ENCODE data around the gene RCCD1.
"Not testable (repeated sequence)": the region's sequence is repeated elsewhere in the genome, so short reads cannot be mapped to it uniquely, and the experiment has no call there.

Gene RCCD1

DNA sequence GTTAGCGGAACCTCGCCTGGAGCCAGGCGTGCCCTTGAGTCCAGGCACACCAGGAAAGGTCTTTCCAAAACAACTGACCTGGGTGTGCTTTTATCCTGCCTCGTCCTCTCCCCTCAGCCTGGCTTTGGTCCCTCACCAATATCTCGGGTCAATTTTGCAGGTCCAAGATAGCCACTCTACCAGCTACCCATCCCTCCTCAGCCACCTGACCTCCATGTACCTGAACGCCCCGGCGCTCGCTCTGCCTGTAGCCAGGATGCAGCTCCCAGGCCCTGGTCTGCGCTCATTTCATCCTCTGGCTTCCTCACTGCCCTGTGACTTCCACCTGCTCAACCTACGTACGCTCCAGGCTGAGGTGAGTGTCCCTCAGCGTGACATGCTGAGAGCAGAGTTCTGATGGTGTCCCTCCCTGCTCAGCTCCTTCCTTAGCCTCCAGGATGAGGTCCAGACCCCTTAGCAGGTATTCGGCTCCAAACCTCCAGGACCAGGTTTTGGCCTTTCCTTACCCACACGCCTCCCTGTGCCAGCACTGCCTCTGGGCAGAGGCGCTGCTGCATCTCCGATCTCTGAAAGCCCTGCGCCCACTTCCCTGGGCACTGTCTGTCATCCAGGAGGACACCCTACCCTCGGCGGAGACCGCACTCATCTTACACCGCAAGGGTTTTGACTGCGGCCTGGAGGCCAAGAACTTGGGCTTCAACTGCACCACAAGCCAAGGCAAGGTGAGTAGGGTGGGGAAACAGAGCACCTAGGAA lies 36.5 kb upstream of the RCCD1 start:
- in situ Hi-C loops (cut with MboI; ENCODE audit: low sequenced_read_pairs) = no loop called here

DNA sequence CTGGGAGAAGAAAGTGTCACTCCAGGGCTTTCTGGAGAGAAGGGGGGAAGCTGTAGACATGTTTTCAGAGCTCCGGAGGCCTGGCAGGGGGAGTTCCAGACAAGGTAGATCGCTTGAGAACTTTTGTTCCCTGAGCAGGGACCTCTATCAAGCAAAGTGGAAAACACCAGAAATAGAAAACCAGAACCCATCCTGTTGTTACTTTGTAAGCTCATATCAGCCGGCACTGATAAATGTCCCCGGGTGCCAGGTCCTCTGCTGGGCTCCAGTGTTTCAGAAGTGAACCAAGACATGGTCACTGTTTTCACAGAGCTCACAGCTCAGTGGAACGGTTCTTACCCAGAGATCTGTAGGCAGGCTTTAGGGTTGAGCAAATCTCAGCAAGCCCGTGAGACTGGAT lies 35.8 kb upstream of the RCCD1 start:
- in situ Hi-C loops (cut with MboI; ENCODE audit: low sequenced_read_pairs) = no loop called here

DNA sequence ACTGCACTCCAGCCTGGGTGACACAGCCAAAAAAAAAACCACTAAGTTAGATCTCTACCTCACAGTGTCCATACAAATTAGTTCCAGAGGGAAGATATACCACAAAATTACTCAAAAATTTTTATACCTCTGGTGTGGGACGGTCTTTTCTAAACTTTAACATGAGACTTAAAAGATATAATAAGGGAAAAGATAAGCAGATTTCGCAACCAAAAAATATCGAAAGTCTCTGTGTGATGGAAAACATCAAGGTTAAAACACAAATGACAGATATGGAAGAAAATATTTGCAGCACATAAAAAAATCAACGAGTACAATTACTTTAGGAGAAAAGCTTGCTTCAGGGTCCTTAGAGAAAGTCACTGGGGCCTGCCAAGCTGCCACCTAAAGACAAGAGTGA lies 32.8 kb upstream of the RCCD1 start:
- in situ Hi-C loops (cut with MboI; ENCODE audit: low sequenced_read_pairs) = no loop called here

DNA sequence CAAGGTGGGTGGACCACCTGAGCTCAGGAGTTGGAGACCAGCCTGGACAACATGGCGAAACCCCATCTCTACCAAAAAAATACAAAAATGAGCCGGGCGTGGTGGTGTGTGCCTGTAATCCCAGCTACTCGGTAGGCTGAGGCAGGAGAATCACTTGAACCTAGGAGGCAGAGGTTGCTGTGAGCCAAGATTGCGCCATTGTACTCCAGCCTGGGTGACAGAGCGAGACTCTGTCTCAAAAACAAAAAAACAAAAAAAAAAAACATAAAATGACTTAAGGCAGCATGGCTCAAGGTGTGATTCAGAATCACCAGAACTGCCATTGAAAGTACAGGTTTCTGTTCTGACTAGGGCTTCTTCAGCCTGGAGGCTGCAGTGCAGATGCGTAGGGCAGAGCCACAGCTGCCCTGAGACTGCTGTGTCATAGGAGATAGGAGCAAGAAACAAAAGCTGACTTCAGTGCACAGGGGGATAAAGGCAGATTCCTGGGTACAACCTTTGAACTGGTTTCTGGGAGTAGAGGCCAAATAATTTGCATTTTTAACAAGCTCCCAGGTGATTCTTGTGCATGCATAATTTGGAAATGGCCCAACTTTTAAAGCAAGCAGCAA lies 31.9 kb upstream of the RCCD1 start:
- in situ Hi-C loops (cut with MboI; ENCODE audit: low sequenced_read_pairs) = not testable (repeated sequence)

DNA sequence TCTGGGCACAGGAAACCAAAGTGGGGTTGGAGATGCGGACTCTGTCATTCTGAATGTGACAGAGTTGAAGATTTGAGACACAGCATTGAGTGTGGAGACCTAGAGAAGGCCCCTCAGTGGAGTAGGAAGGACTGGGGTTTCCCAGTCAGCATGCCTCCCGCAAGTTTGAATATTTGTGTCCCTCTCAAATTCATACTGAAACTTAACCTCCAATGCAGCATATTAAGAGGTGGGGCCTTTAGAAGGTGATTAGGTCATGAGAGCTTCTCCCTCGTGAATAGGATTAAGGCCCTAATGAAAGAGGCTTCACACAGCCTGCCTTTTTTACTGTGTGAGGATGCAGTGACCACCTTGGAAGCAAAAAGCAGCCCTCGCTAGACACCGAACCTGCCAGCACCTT lies 30.3 kb upstream of the RCCD1 start:
- in situ Hi-C loops (cut with MboI; ENCODE audit: low sequenced_read_pairs) = no loop called here

DNA sequence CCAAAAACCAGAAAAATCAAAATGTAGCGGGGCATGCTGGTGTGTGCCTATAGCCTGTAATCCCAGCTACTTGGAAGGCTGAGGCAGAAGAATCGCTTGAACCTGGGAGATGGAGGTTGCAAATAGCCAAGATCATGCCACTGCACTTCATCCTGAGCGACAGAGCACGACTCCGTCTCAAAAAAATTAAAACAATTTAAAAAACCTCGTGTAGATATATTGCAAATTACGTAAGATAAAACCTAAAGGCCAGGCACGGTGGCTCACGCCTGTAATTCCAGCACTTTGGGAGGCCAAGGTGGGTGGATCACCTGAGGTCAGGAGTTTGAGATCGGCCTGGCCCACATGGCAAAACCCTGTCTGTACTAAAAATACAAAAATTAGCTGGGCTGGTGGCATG lies 27.9 kb upstream of the RCCD1 start:
- in situ Hi-C loops (cut with MboI; ENCODE audit: low sequenced_read_pairs) = not testable (repeated sequence)

DNA sequence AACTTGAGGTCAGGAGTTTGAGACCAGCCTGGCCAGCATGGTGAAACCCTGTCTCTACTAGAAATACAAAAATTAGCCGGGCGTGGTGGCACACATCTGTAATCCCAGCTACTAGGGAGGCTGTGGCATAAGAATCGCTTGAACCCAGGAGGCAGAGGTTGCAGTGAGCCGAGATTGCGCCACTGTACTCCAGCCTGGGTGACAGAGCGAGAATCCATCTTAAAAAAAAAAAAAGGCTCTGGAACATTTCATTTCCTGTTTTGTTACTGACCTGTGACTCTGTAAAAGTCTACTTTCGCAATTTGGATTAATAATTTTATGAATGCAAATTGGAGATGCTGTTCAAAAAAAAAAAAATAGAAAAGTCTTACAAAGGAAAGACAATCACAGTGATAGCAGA lies 26.6 kb upstream of the RCCD1 start:
- in situ Hi-C loops (cut with MboI; ENCODE audit: low sequenced_read_pairs) = not testable (repeated sequence)

DNA sequence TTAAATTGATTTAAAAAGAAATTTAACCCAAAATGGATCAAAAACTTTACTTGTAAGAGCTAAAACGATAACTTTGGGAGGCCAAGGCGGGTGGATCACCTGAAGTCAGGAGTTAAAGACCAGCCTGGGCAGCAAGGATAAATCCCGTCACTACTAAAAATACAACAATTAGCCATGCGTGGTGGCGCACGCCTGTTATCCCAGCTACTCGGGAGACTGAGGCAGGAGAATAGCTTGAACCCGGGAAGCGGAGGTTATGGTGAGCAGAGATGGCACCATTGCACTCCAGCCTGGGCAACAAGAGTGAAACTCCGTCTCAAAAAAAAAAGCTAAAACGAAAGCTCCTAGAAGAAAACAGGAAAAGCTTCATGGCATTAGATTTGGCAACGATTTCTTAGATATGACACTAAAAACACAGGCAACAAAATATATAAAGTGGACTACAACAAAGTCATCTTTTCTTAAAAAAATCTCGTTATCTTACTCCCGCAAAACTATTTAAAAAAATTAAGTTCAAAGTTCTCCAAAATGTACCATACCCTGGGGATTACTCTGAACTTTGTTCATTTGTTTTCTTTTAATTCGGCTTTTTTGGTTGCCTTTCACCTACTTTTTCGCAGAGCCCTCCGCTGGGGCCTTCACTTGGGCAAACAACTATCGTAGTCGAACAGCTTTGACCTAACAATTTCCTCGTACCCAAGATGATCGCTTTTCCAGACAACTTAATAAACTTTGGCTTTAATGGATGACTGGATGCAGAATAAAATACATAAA lies 25.3 kb upstream of the RCCD1 start:
- in situ Hi-C loops (cut with MboI; ENCODE audit: low sequenced_read_pairs) = no loop called here

DNA sequence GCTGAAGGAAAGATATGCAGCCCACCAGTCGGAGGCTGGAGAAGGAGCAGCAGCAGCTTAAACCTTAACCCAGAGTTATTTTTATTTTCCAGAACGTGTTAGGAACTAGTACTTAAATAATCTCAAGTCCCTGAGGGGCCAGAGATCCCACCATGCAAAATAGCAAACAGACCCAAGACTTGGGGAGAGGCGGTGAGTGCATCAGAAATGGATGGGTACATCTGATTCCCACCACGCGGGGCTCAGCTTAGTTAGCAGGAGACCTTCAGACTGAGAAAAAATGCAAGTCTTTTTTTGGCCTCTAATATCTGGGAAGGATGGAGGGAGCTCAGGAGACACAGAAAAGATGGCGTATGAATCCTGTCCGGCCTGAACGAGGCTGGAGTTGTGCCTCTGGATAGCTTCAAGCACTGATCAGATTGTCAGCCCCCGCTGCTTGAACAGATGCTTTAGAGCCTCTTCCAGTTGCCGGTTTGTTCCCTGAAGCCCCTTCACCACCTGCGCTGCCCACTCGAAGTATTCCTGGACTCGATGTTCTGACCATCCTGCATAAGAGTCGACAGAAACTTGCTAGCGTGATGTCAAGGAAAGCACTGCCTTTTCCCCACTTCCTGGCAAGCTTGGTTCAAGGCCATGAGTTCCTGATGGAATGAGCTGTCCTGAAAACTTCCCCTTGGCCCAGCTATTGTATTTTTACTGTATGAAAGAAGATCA lies 23.7 kb upstream of the RCCD1 start:
- in situ Hi-C loops (cut with MboI; ENCODE audit: low sequenced_read_pairs) = no loop called here

DNA sequence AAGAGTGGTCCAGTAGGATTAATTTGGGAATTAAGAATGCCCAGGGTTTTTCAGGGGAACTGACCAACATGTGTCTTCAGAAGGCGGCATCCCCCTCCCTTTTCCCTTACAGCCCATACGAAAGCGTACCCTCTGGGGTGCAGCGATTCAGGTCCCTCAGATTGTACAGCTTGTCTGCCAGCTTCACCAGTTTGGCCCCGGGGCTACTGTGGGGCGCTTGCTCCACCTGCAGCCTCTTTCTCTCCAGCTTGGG lies 23.2 kb upstream of the RCCD1 start:
- in situ Hi-C loops (cut with MboI; ENCODE audit: low sequenced_read_pairs) = no loop called here

DNA sequence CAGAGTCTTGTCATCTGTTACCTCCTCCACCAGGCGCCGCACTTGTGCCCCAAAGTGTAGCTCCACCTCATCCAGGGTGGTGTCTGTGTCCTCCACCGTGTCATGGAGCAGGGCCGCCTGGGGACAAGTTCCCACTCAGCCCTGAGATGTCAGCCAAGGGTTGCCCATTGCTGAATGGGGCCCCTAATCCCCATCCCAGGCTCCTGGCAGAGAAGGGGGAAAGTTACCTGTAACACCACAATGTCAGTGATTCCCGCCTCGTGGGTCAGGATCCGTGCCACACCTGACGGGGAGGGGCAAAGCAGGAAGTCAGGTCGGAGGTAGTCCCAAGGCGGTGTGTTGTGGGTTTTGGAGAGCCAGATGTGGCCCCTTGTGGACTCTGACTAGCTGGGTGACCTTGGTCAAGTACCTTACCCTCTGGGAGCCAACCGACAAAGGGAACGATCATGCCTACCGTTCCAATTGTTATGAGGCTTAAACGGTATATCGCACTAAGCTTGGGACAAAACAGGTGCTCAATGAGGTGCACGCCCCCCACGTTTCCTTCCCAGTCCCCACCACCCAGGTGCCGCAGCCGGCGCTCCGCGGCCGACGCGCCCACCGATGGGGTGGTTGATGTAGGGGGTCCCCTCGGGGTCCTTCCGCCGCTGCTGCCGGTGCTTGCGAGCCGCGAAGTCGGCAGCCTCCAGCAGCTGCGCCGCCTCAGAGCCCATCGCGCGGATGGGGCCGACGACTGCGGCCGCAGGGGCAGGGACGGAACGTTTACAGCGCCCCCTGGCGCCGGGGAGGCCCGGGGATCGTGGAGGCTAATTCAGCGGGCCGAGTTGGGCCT lies 22.6 kb upstream of the RCCD1 start, which contains the start of gene HDDC3:
Gene HDDC3, minus strand, starts transcription at position 722 of the 832 bp plus-strand sequence. Its CDS starts 9 bp downstream, at position 713.
- in situ Hi-C loops (cut with MboI; ENCODE audit: low sequenced_read_pairs) = no loop called here

DNA sequence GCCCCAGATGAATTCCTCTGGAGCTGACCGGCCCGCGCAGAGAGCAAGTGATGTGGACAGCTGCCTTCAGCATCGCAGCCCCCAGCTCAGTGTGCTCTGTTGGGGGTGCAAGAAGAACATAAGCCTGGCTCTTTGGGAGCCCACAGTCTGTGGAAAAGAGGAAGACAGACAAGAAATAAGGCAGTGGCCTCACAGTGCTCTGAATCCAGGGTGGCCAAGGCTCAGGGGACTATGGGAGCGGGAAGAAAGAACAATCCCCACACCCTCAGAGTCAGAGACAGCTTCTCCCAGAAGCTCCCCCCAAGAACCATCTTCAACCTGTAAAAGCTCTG lies 22.1 kb upstream of the RCCD1 start:
- in situ Hi-C loops (cut with MboI; ENCODE audit: low sequenced_read_pairs) = no loop called here

DNA sequence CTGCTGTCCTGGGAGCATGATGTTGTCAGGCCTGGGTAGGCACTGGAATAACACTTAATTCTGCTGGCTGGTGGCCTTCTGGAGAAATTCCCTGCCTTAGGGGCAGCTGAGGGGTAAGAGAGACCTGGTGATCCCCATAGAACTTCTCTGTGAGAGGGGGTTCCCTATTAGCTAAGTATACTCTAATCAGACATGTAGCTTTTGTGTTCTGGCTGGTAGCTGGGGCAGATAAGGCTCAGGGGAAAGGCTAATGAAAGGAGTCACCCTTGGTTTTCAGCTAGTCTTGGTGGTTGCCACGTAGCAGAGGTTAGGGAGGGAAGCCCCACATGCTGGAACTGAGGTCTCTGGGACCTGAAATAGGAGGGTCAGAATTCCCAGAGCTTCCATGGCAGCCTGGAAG lies 21.4 kb upstream of the RCCD1 start:
- in situ Hi-C loops (cut with MboI; ENCODE audit: low sequenced_read_pairs) = no loop called here

DNA sequence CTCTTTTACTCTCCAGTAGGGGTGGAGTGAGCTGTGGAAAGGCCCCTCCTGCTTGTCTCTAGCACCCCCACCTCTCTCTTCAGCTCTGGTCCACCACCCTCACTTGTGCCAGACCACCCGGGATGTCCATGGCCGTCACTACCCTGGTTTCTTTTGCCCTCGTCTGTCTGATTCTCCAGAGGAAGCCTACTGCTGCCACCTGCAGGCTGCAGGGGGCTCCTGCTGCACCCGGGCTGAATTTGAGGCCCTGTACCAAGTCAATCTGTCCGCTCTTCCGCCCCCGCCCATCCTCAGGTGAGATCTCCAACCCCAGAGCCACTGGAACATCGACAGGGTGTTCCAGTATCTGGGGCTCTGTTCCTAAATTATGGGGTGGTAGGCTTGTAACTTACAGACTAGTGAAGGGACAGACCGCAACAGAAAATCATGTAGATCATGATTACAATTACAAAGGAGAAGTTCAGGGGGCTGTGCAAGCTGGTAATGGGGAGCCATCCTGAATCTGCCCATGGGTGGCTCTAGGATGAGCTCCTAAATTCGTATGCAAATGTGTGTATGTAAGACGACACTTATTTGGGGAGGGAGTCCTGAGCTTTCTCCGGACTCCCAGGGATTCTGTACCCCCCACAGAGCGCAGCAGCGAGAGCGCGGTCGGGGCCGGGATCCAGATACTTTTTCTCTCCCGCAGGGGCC lies 20.3 kb upstream of the RCCD1 start:
- in situ Hi-C loops (cut with MboI; ENCODE audit: low sequenced_read_pairs) = no loop called here

DNA sequence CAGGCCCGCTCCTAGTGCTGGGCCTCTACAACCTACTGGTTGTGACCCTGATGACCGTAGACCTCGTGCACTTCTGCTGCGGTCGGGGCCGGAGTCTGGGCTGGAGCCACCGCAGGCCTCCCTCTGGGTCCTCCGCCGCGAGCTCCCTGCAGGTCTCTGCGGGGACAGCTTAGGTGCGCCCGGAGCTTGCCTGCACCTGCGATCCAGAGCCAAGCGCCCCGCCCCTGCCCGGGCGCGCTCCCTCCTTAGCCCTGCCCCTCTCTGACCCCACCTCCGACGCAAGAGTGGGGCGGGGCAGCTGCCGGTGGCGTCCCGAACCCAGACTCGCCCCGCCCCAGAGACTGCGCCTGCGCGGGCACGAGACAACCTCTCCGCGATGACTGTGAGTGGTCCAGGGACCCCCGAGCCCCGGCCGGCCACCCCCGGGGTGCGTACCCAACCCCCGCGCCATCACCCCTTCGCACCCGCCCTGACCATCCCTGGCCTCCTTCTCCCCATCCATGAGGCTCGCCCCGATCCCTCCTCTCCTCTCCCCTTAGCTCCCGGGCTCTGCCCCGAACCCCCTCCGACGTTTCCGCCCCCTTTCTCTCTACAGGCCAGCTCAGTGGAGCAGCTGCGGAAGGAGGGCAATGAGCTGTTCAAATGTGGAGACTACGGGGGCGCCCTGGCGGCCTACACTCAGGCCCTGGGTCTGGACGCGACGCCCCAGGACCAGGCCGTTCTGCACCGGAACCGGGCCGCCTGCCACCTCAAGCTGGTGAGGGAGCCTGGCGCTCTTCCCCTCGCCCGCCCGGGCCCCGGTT lies 19.5 kb upstream of the RCCD1 start, which contains the start of gene UNC45A:
Gene UNC45A, plus strand, starts transcription at position 337 of the 803 bp plus-strand sequence. Its CDS starts 40 bp downstream, at position 377.
- in situ Hi-C loops (cut with MboI; ENCODE audit: low sequenced_read_pairs) = no loop called here

DNA sequence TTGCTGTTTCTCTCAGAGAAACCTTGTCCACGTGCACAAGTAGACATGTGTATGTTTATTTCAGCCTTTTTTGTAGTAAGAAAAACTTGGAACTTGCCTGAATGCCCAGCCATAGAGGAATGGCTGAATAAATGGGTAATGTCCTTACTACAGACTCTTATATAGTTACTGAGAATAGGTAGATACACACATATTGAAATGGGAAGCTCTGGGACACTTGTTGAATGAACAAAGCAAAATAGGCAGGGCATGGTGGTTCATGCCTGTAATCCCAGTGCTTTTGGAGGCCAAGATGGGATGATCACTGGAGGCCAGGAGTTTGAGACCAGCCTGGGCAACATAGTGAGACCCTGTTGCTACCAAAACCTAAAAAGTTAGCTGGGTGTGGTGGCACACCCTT lies 17.9 kb upstream of the RCCD1 start:
- in situ Hi-C loops (cut with MboI; ENCODE audit: low sequenced_read_pairs) = no loop called here

DNA sequence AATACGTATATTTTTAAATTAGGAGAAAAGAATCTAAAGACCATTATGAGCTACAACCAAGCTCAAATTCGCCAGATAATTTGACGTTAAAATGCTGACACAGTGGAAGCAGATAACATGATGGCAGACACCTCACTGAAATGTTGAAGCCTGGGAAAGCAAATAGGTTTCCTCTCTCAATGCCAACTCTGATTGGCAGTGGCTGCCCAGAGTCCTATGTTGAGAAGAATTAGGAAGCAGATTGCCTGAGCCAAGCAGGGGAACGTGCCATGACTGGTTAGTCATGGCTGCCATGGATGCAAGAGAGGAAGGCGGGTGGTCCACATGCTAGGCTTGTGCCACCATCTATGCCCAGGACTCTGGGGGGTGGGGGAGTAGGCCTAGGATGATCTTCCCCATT lies 16.4 kb upstream of the RCCD1 start:
- in situ Hi-C loops (cut with MboI; ENCODE audit: low sequenced_read_pairs) = no loop called here

DNA sequence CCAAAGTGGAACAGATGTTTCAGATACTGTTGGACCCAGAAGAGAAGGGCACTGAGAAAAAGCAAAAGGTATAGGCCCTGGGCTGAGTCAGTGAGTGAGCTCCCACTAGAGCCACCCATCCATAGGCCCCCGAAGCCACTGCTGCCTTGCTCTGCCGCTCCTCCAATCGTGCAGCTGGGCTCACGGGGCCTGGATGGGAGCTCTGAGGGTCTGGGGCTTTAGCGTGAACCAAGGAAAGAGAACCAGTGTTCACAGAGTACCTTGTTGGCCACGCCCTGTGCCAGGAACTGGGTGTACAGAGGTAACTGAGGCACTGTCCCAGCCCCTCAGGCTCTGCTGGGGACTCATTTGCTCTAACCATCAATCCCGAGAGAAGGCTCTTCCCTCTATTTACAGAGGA lies 14.9 kb upstream of the RCCD1 start:
- in situ Hi-C loops (cut with MboI; ENCODE audit: low sequenced_read_pairs) = no loop called here

DNA sequence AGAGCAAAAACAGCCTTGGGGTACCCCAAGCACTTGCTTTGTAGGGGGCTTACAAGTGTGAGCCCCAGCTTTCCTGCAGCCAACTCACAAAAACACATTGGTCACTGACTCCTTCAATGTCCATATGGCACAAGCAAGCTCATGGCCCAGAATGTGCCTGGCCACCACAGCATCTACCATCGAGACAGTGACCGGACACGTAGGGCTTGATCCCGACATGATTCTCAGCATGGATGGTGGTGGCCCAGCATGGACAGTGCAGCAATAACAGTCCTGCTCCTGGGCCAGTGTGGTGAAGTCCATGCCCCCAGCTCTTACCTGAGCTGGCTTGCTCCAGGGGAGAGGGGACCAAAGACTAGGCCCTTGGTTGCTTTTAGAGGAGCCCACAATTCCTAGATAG lies 13.6 kb upstream of the RCCD1 start:
- in situ Hi-C loops (cut with MboI; ENCODE audit: low sequenced_read_pairs) = no loop called here

Measured in hTERT RPE-1 (cell line).